K562 (cell line): Measurements from ENCODE around the gene ASB7. TPM values are rescaled to one million over a fixed set of nuclear protein-coding genes. Genes with fewer than 3 reads are reported as not detected.

Source experiments
- ATAC-seq: fragments of 200-7000 bp; cut with Tn5 transposase; 3 replicates; pipeline ENCODE4 v1.9.1; 2020; ENCODE audit warnings: moderate library complexity
- BruUV-seq: library from RNA; stranded (reverse); fragments of 400-500 nt; replicated peaks from 2 replicates; lab custom pipeline; 2021; lab: Mats Ljungman, UMichigan
- CTCF ChIA-PET: fragments of 300-600 bp; formaldehyde crosslinking; extraction: SDS; loops from one replicate; lab custom pipeline; 2021; ENCODE audit warnings: low intra/inter-chr PET ratio; lab: Yijun Ruan, JAX
- POLR2A ChIA-PET: fragments of 300-600, 350-650 bp; sonication (Branson Sonifier 250); formaldehyde crosslinking; extraction: SDS; loops from one replicate; lab custom pipeline; 2021; ENCODE audit warnings: antibody characterized with exemption, inconsistent platforms; lab: Yijun Ruan, JAX
- DNase-seq, 4 experiments: peaks; one replicate each; pipeline versions ENCODE4 v3.0.0 to v3.0.0-alpha.2; 2011 to 2018; ENCODE audit warnings: low spot score in 3 of 4, mixed read lengths in 3 of 4; ENCODE audit errors: extremely low read depth in 1 of 4
- FAIRE-seq: peaks from 2 replicates; lab custom pipeline; 2011; peaks lifted over from hg19 to GRCh38; lab: Jason Lieb, UNC
- H2AFZ ChIP-seq: 2 replicates; pipeline ENCODE4 v1.6.0; 2011; ENCODE audit warnings: low read depth, low read length, control low read depth, inconsistent platforms
- H3K27ac ChIP-seq: fragments of 200-600 bp; 3 replicates; pipeline ENCODE4 v1.8.0; 2011; ENCODE audit warnings: low read depth, mild to moderate bottlenecking, control low read depth, inconsistent platforms, low read length, moderate library complexity, mixed read lengths; ENCODE audit errors: extremely low read depth
- H3K27me3 ChIP-seq, 2 experiments: fragments of 300-600 bp in 1 of 2; 2 replicates in 1 of 2; 3 replicates in 1 of 2; pipeline versions ENCODE4 v1.6.0 to v1.8.0; 2011; ENCODE audit warnings: inconsistent platforms in 2 of 2, low read length in 2 of 2, mild to moderate bottlenecking in 1 of 2, mixed read lengths in 1 of 2, moderate library complexity in 1 of 2; ENCODE audit not compliant: control insufficient read depth in 2 of 2, insufficient read depth in 2 of 2
- H3K36me3 ChIP-seq: fragments of 300-600 bp; 3 replicates; pipeline ENCODE4 v1.8.0; 2011; ENCODE audit warnings: mild to moderate bottlenecking, low read length, inconsistent platforms; ENCODE audit not compliant: control insufficient read depth, insufficient read depth
- H3K4me1 ChIP-seq, 2 experiments: fragments of 200-600 bp in 1 of 2; replicated peaks in 1 of 2; 2 replicates in 1 of 2; 3 replicates in 1 of 2; pipeline versions ENCODE4 v1.5.1 to v1.8.0; 2011; ENCODE audit warnings: inconsistent platforms in 2 of 2, low read length in 2 of 2, mild to moderate bottlenecking in 1 of 2, mixed read lengths in 1 of 2, moderate library complexity in 1 of 2; ENCODE audit not compliant: control insufficient read depth in 2 of 2, insufficient read depth in 2 of 2
- H3K4me2 ChIP-seq: 2 replicates; pipeline ENCODE4 v1.6.1; 2011; ENCODE audit warnings: low read length, control low read depth, inconsistent platforms, mixed read lengths; ENCODE audit not compliant: insufficient read depth
- H3K4me3 ChIP-seq: fragments of 200-600 bp; sonication (generic), shearing (Covaris generic); 2 replicates; pipeline ENCODE4 v1.5.1; 2016; ENCODE audit warnings: control low read depth, inconsistent platforms
- H3K79me2 ChIP-seq: fragments of 200-600 bp; 3 replicates; pipeline ENCODE4 v1.8.0; 2011; ENCODE audit warnings: low read length, inconsistent platforms; ENCODE audit not compliant: control insufficient read depth, insufficient read depth
- H3K9ac ChIP-seq, 2 experiments: 2 replicates each; pipeline versions ENCODE4 v1.6.0 to v1.6.1; 2011; ENCODE audit warnings: low read depth in 2 of 2, low read length in 2 of 2, control low read depth in 1 of 2, inconsistent platforms in 1 of 2, mild to moderate bottlenecking in 1 of 2, mixed read lengths in 1 of 2; ENCODE audit not compliant: insufficient read depth in 1 of 2
- H3K9me1 ChIP-seq: one replicate; pipeline ENCODE4 v1.6.0; 2011; ENCODE audit warnings: inconsistent platforms, mild to moderate bottlenecking, low read length, moderate library complexity; ENCODE audit not compliant: control insufficient read depth, insufficient read depth
- H3K9me3 ChIP-seq: replicated peaks from 2 replicates; pipeline ENCODE4 v1.5.1; 2011; ENCODE audit warnings: low read depth, low read length, inconsistent platforms; ENCODE audit not compliant: control insufficient read depth, insufficient read depth
- H4K20me1 ChIP-seq: replicated peaks from 2 replicates; pipeline ENCODE4 v1.6.1; 2011; ENCODE audit warnings: low read length, inconsistent platforms, mixed read lengths; ENCODE audit not compliant: control insufficient read depth, insufficient read depth
- GATA2 ChIP-seq: sonication (generic); formaldehyde crosslinking; IDR thresholded peaks from 2 replicates; pipeline ENCODE4 v1.4.0; 2020; ENCODE audit warnings: mild to moderate bottlenecking, missing genetic modification reagents
- MBD1 ChIP-seq: fragments of 250-450 bp; sonication (Bioruptor Pico); IDR thresholded peaks from 2 replicates; pipeline ENCODE4 v1.8.0; 2022; ENCODE audit warnings: inconsistent platforms
- NRF1 ChIP-seq, 2 experiments: fragments of 450-650 bp; IDR thresholded peaks in 1 of 2; conservative IDR thresholded peaks in 1 of 2; 2 replicates each; pipeline ENCODE4 v1.6.1; 2014; ENCODE audit warnings: mild to moderate bottlenecking in 2 of 2
- ZNF512 ChIP-seq: IDR thresholded peaks from 2 replicates; pipeline ENCODE4 v1.6.1; 2016; ENCODE audit warnings: missing genetic modification characterization, missing compliant biosample characterization
- WGBS: fragments of 100-300 bp; shearing (Covaris generic); methylation state at CpG from one replicate; pipeline ENCODE4 v1.1.6; 2016; ENCODE audit warnings: low coverage, mixed read lengths; ENCODE audit not compliant: insufficient coverage; ENCODE audit errors: missing lambda C conversion rate; 5-methylcytosine and 5-hydroxymethylcytosine counted together
- in situ Hi-C: fragments of 300-500 bp; cut with MboI; formaldehyde crosslinking; loops from 4 replicates; pipeline ENCODE4 v1.15.0; 2018; ENCODE audit warnings: inconsistent platforms, mixed read lengths
- intact Hi-C: fragments of 100-400 bp; cut with micrococcal nuclease; formaldehyde crosslinking; loops from 2 replicates; pipeline ENCODE4 v1.14.2; 2022
- polyA plus RNA-seq, 8 experiments: library from polyadenylated mRNA; depleted of rRNA in 4 of 8; stranded (reverse) in 5 of 8; unstranded in 3 of 8; fragments of >200 nt; fragmentation: Nextera tagmentation in 2 of 8; fragmentation: Illumina TruSeq in 1 of 8; extraction: Ambion mirVana in 2 of 8; extraction: Trizol in 1 of 8; gene quantifications; 2 replicates each; pipeline versions ENCODE4 v1.2.1 to v1.2.3, GENCODE V29; 2011 to 2014; ENCODE audit warnings: inconsistent platforms in 1 of 8, missing spikeins in 1 of 8
- total RNA-seq, 7 experiments: library from RNA; depleted of rRNA in 6 of 7; stranded (reverse); fragments of >200 nt in 6 of 7; fragmentation: Illumina TruSeq in 2 of 7; extraction: Trizol in 2 of 7; gene quantifications; 2 replicates each; pipeline versions ENCODE4 v1.2.1 to v1.2.3, GENCODE V29; 2011 to 2021; ENCODE audit warnings: low replicate concordance in 1 of 7

ASB7 gene
- total and polyA plus RNA-seq, 9 of the 15 experiments (the other 6 are each of a cell fraction or from before 2014, with no cell fraction given), result 1.8 to 10.1 (median 6.8) TPM

DNA sequence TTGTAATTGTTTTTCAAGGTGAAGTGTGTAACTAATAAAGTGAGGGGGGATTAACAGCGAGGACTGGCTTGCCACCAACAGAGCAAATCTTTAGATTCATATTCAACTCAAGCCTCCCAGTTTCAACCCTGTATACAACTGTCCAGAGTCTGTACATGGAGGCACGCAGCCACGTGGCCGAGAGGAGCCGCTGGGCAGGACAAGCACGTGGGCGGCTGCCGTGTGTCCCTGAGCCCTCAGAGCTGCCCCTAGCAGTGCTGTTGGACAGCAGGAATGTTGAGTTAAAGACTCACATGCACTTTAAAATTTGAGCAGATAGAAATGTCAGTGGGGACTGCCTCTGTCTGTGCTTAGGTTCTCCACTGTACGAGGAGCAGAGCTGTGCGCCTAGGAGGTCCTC, 29.4 kb downstream of the ASB7 start:
- WGBS, result 78% methylated on average over 10 of the region's 10 CpGs
- H3K79me2 ChIP-seq, result peaks cover 11% of the 10 kb centered on the region; the same call in 1 of the 3 replicates
- CTCF ChIA-PET, result interaction anchor here (0.6 kb wide), 1 partner anchor 59 kb away, joined by 3 read pairs; no protein-coding TSS in a partner anchor

More for the DNA sequence above, 29.4 kb downstream of the ASB7 start:
- no TSS peak for BruUV-seq
- H3K9me1 ChIP-seq, result no peaks in the 10 kb centered on the region
- POLR2A ChIA-PET, result interaction anchor here (0.7 kb wide), 1 partner anchor 143 kb away, joined by 3 read pairs; no protein-coding TSS in a partner anchor
- H3K4me3 ChIP-seq, result no peak overlapping the region
- no peaks in the 10 kb centered on the region for H3K9me3 ChIP-seq
- no peak overlapping the region for H2AFZ ChIP-seq
- H3K27ac ChIP-seq, result no peak overlapping the region
- ATAC-seq, result no peak
- peaks cover 12% of the 10 kb centered on the region for H4K20me1 ChIP-seq
- FAIRE-seq, result no peak
- DNase-seq, result no peak
- H3K27me3 ChIP-seq, result no peaks in the 10 kb centered on the region
- no peak overlapping the region for H3K4me2 ChIP-seq
- no peak for TF ChIP-seq MBD1
- no peak for TF ChIP-seq NRF1 (conservative IDR thresholded peaks at IDR 0.05 in 1 of 2, IDR thresholded peaks at IDR 0.05 in 1 of 2)
- no peak for TF ChIP-seq GATA2 (CRISPR knock-in tag)
- TF ChIP-seq ZNF512 (tag), result no peak
- H3K9ac ChIP-seq, result no peak overlapping the region; a peak in 1 of 4 replicates
- no peaks in the 10 kb centered on the region; a peak in 1 of 5 replicates for H3K4me1 ChIP-seq
- H3K36me3 ChIP-seq, result peaks cover 22% of the 10 kb centered on the region; the same call in 2 of the 3 replicates
- in situ Hi-C loops, result loop anchor here (25.0 kb wide), 1 partner anchor 630 kb away; the partner anchor contains the start of gene CHSY1
- intact Hi-C loops, result no loop called here
